Right atrium auricular region (tissue), 2 donors: ENCODE results near the gene NACC2. TPM values are rescaled to one million over a fixed set of nuclear protein-coding genes. Genes with fewer than 3 reads are reported as not detected.

Experiments used
- DNase-seq: peaks from one replicate; pipeline ENCODE4 v3.0.0-alpha.2; 2019; ENCODE audit warnings: low spot score
- H3K27ac ChIP-seq, 2 donors: fragments of 200-600 bp; sonication (generic); 1 replicate in 1 of 2; 2 replicates in 1 of 2; pipeline ENCODE4 v1.5.1; 2016 to 2019
- H3K27me3 ChIP-seq, 2 donors: fragments of 200-600 bp; sonication (generic); one replicate each; pipeline versions ENCODE4 v1.5.1 to v1.6.0; 2017 to 2019
- H3K36me3 ChIP-seq: fragments of 200-600 bp; sonication (generic); one replicate; pipeline ENCODE4 v1.5.1; 2016
- H3K4me1 ChIP-seq, 2 donors: fragments of 200-600 bp; sonication (generic); one replicate each; pipeline versions ENCODE4 v1.5.1 to v1.6.0; 2017 to 2019
- H3K4me3 ChIP-seq, 2 donors: fragments of 200-600 bp; sonication (generic); 1 replicate in 1 of 2; 2 replicates in 1 of 2; pipeline ENCODE4 v1.5.1; 2017 to 2019; ENCODE audit warnings: mild to moderate bottlenecking in 1 of 2, moderate library complexity in 1 of 2
- H3K9me3 ChIP-seq, 2 donors: fragments of 200-600 bp; sonication (generic); one replicate each; pipeline ENCODE4 v1.5.1; 2019
- CTCF ChIP-seq, 2 donors: fragments of 200-600 bp; sonication (generic); IDR thresholded peaks; one replicate each; pipeline ENCODE4 v1.5.1; 2019; ENCODE audit warnings: antibody characterized with exemption in 2 of 2
- total RNA-seq, 2 donors: library from RNA; depleted of rRNA; stranded (reverse); fragments of >200 nt; gene quantifications; one replicate each; pipeline ENCODE4 v1.1.0, GENCODE V29; 2016

The NACC2 gene, protein sequence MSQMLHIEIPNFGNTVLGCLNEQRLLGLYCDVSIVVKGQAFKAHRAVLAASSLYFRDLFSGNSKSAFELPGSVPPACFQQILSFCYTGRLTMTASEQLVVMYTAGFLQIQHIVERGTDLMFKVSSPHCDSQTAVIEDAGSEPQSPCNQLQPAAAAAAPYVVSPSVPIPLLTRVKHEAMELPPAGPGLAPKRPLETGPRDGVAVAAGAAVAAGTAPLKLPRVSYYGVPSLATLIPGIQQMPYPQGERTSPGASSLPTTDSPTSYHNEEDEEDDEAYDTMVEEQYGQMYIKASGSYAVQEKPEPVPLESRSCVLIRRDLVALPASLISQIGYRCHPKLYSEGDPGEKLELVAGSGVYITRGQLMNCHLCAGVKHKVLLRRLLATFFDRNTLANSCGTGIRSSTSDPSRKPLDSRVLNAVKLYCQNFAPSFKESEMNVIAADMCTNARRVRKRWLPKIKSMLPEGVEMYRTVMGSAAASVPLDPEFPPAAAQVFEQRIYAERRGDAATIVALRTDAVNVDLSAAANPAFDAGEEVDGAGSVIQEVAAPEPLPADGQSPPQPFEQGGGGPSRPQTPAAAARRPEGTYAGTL
- 10 to 100 TPM; 49.1 to 55.5 TPM for total RNA-seq

DNA sequence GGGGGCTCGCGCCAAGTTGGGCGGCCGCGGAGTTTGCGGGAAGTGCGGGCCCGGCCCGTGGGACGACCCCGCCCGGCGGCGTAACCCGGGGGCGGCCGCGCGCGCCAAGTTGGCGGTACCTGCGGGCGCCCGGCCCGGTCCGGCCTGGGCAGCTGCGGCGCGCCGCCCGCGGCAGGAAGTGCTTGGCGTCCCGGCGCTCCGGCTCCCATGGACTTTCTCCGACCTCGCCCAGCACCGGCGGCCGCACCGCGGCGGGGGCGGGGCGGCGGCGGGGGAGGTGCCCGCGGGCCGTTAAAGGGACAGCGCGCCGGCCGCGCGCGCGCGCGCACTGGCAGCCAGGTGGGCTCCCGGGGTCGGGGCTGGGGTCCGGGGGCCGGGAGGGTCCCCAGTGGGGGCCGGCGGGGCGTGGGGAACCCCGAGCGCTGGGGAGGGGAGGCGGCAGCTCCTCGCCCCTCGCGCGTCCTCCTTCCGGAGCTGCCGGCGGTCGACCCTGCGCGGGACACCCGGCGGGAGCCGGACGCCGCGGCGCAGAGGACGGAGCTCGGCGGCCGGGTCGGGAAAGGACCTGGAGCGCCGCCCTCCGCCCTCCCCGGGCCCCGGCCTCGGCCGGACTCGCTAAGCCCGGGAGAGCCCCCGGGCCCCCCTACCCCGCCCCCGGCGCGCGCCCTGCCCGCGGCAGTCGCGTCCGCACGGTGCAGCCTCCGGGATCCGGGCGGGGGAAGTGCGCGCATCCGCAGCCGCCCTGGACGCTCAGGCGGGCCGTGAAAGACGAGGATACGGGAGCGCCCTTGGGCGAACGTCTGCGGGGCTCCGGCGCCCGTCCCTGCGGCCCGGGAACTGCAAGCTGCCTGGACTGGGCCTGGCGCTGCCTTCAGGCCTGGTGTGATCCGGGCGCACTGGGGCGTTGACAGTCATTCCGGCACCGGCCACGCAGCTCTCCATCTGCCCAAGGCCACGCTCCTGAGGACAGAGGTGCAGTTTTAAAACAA, at the start of gene NACC2:
Gene NACC2 (minus strand): TSS at position 220 of the 989 bp plus-strand sequence. CDS start 44,768 bp downstream, outside the sequence.
- Histone ChIP-seq H3K4me1 (peaks cover 0 to 59% of the 10 kb centered on the region in 2 donors), H3K9me3 (no peaks in the 10 kb centered on the region), H3K36me3 (no peaks in the 10 kb centered on the region), H3K27ac (peak within 1 kb of the TSS; percentile 91 to 99), H3K27me3 (no peaks in the 10 kb centered on the region), H3K4me3 (peak within 1 kb of the TSS; percentile 90 to 91)
- no peak for DNase-seq
- no peak for TF ChIP-seq CTCF (IDR thresholded peaks at IDR 0.05)

GRCh38 chr9:136144450-136144849, 49.4 kb upstream of the NACC2 start:
- Histone ChIP-seq H3K36me3 (no peaks in the 10 kb centered on the region), H3K4me3 (no peak overlapping the region), H3K27me3 (no peaks in the 10 kb centered on the region), H3K4me1 (no peaks in the 10 kb centered on the region), H3K9me3 (no peaks in the 10 kb centered on the region), H3K27ac (no peak overlapping the region)
- no peak for TF ChIP-seq CTCF (IDR thresholded peaks at IDR 0.05)
- no peak for DNase-seq

GRCh38 chr9:136143215-136144001, 48.3 kb upstream of the NACC2 start:
- Histone ChIP-seq H3K36me3 (no peaks in the 10 kb centered on the region), H3K9me3 (no peaks in the 10 kb centered on the region), H3K4me1 (no peaks in the 10 kb centered on the region), H3K4me3 (no peak overlapping the region), H3K27ac (no peak overlapping the region), H3K27me3 (no peaks in the 10 kb centered on the region)
- no peak for DNase-seq
- TF ChIP-seq CTCF (IDR thresholded peaks at IDR 0.05), result peak in 1 of 2 donors; percentile 49

DNA sequence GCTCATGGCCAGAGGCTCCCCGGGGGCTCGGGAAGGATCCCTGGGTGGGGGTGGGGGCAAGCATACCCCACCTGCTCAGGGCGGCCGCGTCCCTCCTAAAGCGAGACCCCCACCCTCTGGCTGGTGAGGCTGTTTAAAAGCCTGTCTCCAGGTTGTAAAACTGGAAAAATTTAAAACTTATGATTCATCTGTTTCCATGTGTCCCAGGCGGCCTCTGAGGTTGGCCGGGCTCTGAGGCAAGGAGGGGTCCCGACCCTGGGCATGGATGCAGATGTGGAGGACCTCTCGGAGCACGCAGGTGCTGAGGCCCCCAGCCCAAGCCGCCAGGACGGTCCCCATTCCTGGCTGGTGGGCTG, 47.7 kb upstream of the NACC2 start:
- H3K36me3 ChIP-seq, result no peaks in the 10 kb centered on the region
- no peaks in the 10 kb centered on the region for H3K27me3 ChIP-seq
- H3K9me3 ChIP-seq, result no peaks in the 10 kb centered on the region
- no peak for DNase-seq
- no peaks in the 10 kb centered on the region for H3K4me1 ChIP-seq
- TF ChIP-seq CTCF (IDR thresholded peaks at IDR 0.05), result no peak
- H3K4me3 ChIP-seq, result no peak overlapping the region
- H3K27ac ChIP-seq, result no peak overlapping the region

- Histone ChIP-seq H3K36me3 (no peaks in the 10 kb centered on the region), H3K27me3 (no peaks in the 10 kb centered on the region), H3K4me3 (no peak overlapping the region), H3K27ac (no peak overlapping the region), H3K9me3 (no peaks in the 10 kb centered on the region), H3K4me1 (no peaks in the 10 kb centered on the region)
- no peak for TF ChIP-seq CTCF (IDR thresholded peaks at IDR 0.05)
- DNase-seq, result no peak
Observed at GRCh38 chr9:136142414-136142796, 47.3 kb upstream of the NACC2 start.
